H9 (cell line): ENCODE measurements around the gene IL21R. TPM values are rescaled to one million over a fixed set of nuclear protein-coding genes. Genes with fewer than 3 reads are reported as not detected.

Experiments
- DNase-seq: peaks from one replicate; pipeline ENCODE4 v3.0.0-alpha.2; 2017
- H2AFZ ChIP-seq: one replicate; pipeline ENCODE4 v1.6.1; 2013; ENCODE audit warnings: mild to moderate bottlenecking, low read length, control low read depth, moderate library complexity
- H2AK5ac ChIP-seq: 2 replicates; pipeline ENCODE4 v1.6.1; 2013; ENCODE audit warnings: low read length, control low read depth, mixed read lengths; ENCODE audit not compliant: insufficient read length
- H2BK120ac ChIP-seq: one replicate; pipeline ENCODE4 v1.6.1; 2013; ENCODE audit warnings: low read depth, mild to moderate bottlenecking, low read length, control low read depth, inconsistent platforms; ENCODE audit not compliant: poor library complexity, severe bottlenecking
- H2BK12ac ChIP-seq: 2 replicates; pipeline ENCODE4 v1.6.1; 2013; ENCODE audit warnings: low read length, control low read depth, mixed read lengths, low read depth; ENCODE audit not compliant: insufficient read length
- H2BK15ac ChIP-seq: 2 replicates; pipeline ENCODE4 v1.6.1; 2013; ENCODE audit warnings: low read depth, low read length, control low read depth
- H2BK20ac ChIP-seq: one replicate; pipeline ENCODE4 v1.6.1; 2013; ENCODE audit warnings: low read depth, mild to moderate bottlenecking, low read length, control low read depth, inconsistent platforms; ENCODE audit not compliant: poor library complexity, severe bottlenecking
- H2BK5ac ChIP-seq: 2 replicates; pipeline ENCODE4 v1.6.1; 2013; ENCODE audit warnings: low read length, control low read depth, mixed read lengths; ENCODE audit not compliant: insufficient read length
- H3K14ac ChIP-seq: 2 replicates; pipeline ENCODE4 v1.6.1; 2013; ENCODE audit warnings: low read length, control low read depth; ENCODE audit not compliant: insufficient read depth
- H3K18ac ChIP-seq: 2 replicates; pipeline ENCODE4 v1.6.1; 2013; ENCODE audit warnings: low read depth, mild to moderate bottlenecking, mixed read lengths, low read length, control low read depth; ENCODE audit not compliant: insufficient read length
- H3K23ac ChIP-seq: 2 replicates; pipeline ENCODE4 v1.6.1; 2013; ENCODE audit warnings: low read length, control low read depth, mixed read lengths, low read depth; ENCODE audit not compliant: insufficient read length
- H3K23me2 ChIP-seq: 2 replicates; pipeline ENCODE4 v1.6.1; 2013; ENCODE audit warnings: low read depth, mild to moderate bottlenecking, mixed read lengths, low read length, control low read depth; ENCODE audit not compliant: insufficient read length, poor library complexity, severe bottlenecking
- H3K27ac ChIP-seq: 2 replicates; pipeline ENCODE4 v1.5.1; 2013; ENCODE audit warnings: low read length, control low read depth, mixed read lengths, low read depth; ENCODE audit not compliant: insufficient read length
- H3K27me3 ChIP-seq: 2 replicates; pipeline ENCODE4 v1.6.1; 2013; ENCODE audit warnings: low read length, control low read depth, inconsistent platforms; ENCODE audit not compliant: insufficient read depth
- H3K4ac ChIP-seq: 2 replicates; pipeline ENCODE4 v1.6.1; 2013; ENCODE audit warnings: low read depth, mild to moderate bottlenecking, control low read depth, inconsistent platforms, low read length, moderate library complexity
- H3K4me1 ChIP-seq: 2 replicates; pipeline ENCODE4 v1.6.1; 2013; ENCODE audit warnings: low read length, control low read depth, inconsistent platforms; ENCODE audit not compliant: insufficient read depth
- H3K4me2 ChIP-seq: 2 replicates; pipeline ENCODE4 v1.6.1; 2013; ENCODE audit warnings: low read length, control low read depth, mixed read lengths; ENCODE audit not compliant: insufficient read length, insufficient read depth
- H3K56ac ChIP-seq: 2 replicates; pipeline ENCODE4 v1.6.1; 2013; ENCODE audit warnings: low read depth, mild to moderate bottlenecking, mixed read lengths, low read length, control low read depth; ENCODE audit not compliant: insufficient read length
- H3K79me1 ChIP-seq: 2 replicates; pipeline ENCODE4 v1.6.1; 2013; ENCODE audit warnings: low read depth, mild to moderate bottlenecking, moderate library complexity, low read length, control low read depth, inconsistent platforms; ENCODE audit not compliant: insufficient read depth, poor library complexity, severe bottlenecking
- H3K79me2 ChIP-seq: 2 replicates; pipeline ENCODE4 v1.6.1; 2013; ENCODE audit warnings: low read length, control low read depth, inconsistent platforms; ENCODE audit not compliant: insufficient read depth
- H3K9ac ChIP-seq: 2 replicates; pipeline ENCODE4 v1.6.1; 2013; ENCODE audit warnings: low read length, control low read depth, mixed read lengths; ENCODE audit not compliant: insufficient read length; ENCODE audit errors: extremely low read depth
- H3K9me3 ChIP-seq: one replicate; pipeline ENCODE4 v1.6.1; 2013; ENCODE audit warnings: low read depth, low read length, inconsistent platforms; ENCODE audit not compliant: control insufficient read depth
- H3T11ph ChIP-seq: one replicate; pipeline ENCODE4 v1.6.1; 2013; ENCODE audit warnings: mild to moderate bottlenecking, low read length, control low read depth, inconsistent platforms
- H4K20me1 ChIP-seq: one replicate; pipeline ENCODE4 v1.6.1; 2013; ENCODE audit not compliant: control insufficient read depth, insufficient read length, insufficient read depth
- H4K5ac ChIP-seq: 2 replicates; pipeline ENCODE4 v1.6.1; 2013; ENCODE audit warnings: low read depth, mild to moderate bottlenecking, mixed read lengths, low read length, control low read depth; ENCODE audit not compliant: insufficient read length
- H4K8ac ChIP-seq: replicated peaks from 2 replicates; pipeline ENCODE4 v1.6.1; 2013; ENCODE audit warnings: low read length, control low read depth, mixed read lengths, low read depth; ENCODE audit not compliant: insufficient read length
- H4K91ac ChIP-seq: 2 replicates; pipeline ENCODE4 v1.6.1; 2013; ENCODE audit warnings: low read depth, mild to moderate bottlenecking, moderate library complexity, mixed read lengths, low read length, control low read depth; ENCODE audit not compliant: insufficient read length
- H3K27ac Mint-ChIP-seq, 3 experiments: 2 replicates in 2 of 3; 3 replicates in 1 of 3; pipeline ENCODE4 v1.8.0; 2020 to 2021; ENCODE audit warnings: mixed read lengths in 3 of 3, mild to moderate bottlenecking in 1 of 3, moderate library complexity in 1 of 3
- H3K27me3 Mint-ChIP-seq: 2 replicates; pipeline ENCODE4 v1.8.0; 2021; ENCODE audit warnings: low read depth, mild to moderate bottlenecking, moderate library complexity, mixed read lengths
- H3K36me3 Mint-ChIP-seq, 3 experiments: 2 replicates in 2 of 3; 3 replicates in 1 of 3; pipeline ENCODE4 v1.8.0; 2020 to 2021; ENCODE audit warnings: low read depth in 3 of 3, mixed read lengths in 3 of 3; ENCODE audit not compliant: insufficient read depth in 1 of 3
- H3K4me1 Mint-ChIP-seq, 2 experiments: 2 replicates each; pipeline ENCODE4 v1.8.0; 2020; ENCODE audit warnings: mixed read lengths in 2 of 2
- H3K4me3 Mint-ChIP-seq, 2 experiments: 2 replicates in 1 of 2; 3 replicates in 1 of 2; pipeline ENCODE4 v1.8.0; 2020 to 2021; ENCODE audit warnings: mild to moderate bottlenecking in 2 of 2, mixed read lengths in 2 of 2, moderate library complexity in 1 of 2
- H3K9me3 Mint-ChIP-seq, 2 experiments: 2 replicates in 1 of 2; 3 replicates in 1 of 2; pipeline ENCODE4 v1.8.0; 2020; ENCODE audit warnings: mild to moderate bottlenecking in 2 of 2, mixed read lengths in 2 of 2, moderate library complexity in 1 of 2
- CTCF ChIP-seq: fragments of 200-600 bp; sonication (generic); conservative IDR thresholded peaks from 3 replicates; pipeline ENCODE4 v1.8.0; 2021; ENCODE audit warnings: antibody characterized with exemption, mild to moderate bottlenecking
- WGBS: extraction: QIAGEN DNeasy Blood & Tissue Kit; methylation state at CpG from one replicate; pipeline ENCODE4 v1.1.7; 2013; ENCODE audit warnings: missing lambda C conversion rate, low lambda C conversion rate, mixed read lengths; ENCODE audit not compliant: insufficient read length; ENCODE audit errors: extremely low coverage; 5-methylcytosine and 5-hydroxymethylcytosine counted together
- total RNA-seq: library from RNA; stranded (reverse); gene quantifications from 2 replicates; pipeline ENCODE4 v1.2.1, GENCODE V29; 2021

Gene IL21R
- total RNA-seq, 1 experiment from 2014 or later, result 0.07 TPM

GRCh38 chr16:27458258-27458657 is 56.3 kb downstream of the IL21R start:
- Mint-ChIP-seq H3K36me3 (peaks cover under 1 to 38% (median 17%) of the 10 kb centered on the region in 3 experiments; a peak in 6 of 7 replicates), H3K4me3 (no peak overlapping the region; a peak in 1 of 5 replicates), H3K4me1 (peaks cover 2 to 3% of the 10 kb centered on the region in 2 experiments; a peak in 1 of 4 replicates), H3K27ac (peak overlapping the region in 1 of 3 experiments; percentile 94; a peak in 1 of 7 replicates), H3K9me3 (no peaks in the 10 kb centered on the region), H3K27me3 (no peaks in the 10 kb centered on the region; the same call in 1 of the 2 replicates)
- no peak for TF ChIP-seq CTCF
- no peak overlapping the region for H3T11ph ChIP-seq
- no peak overlapping the region for H4K91ac ChIP-seq
- no peaks in the 10 kb centered on the region for H3K9me3 ChIP-seq
- no peak overlapping the region for H3K56ac ChIP-seq
- H2BK15ac ChIP-seq, result no peak overlapping the region
- H3K23ac ChIP-seq, result no peak overlapping the region
- peaks cover 1% of the 10 kb centered on the region for H4K20me1 ChIP-seq
- no peak overlapping the region for H2AFZ ChIP-seq
- H3K18ac ChIP-seq, result no peak overlapping the region
- no peak overlapping the region for H4K8ac ChIP-seq
- H4K5ac ChIP-seq, result no peak overlapping the region
- no peak overlapping the region for H3K27ac ChIP-seq
- no peaks in the 10 kb centered on the region for H3K79me2 ChIP-seq
- H3K14ac ChIP-seq, result no peak overlapping the region
- H3K23me2 ChIP-seq, result no peaks in the 10 kb centered on the region
- WGBS, result no CpG with 5 or more reads among the region's 5 CpGs
- H3K4me2 ChIP-seq, result no peak overlapping the region
- H3K4ac ChIP-seq, result no peak overlapping the region
- no peak overlapping the region for H3K9ac ChIP-seq
- H3K27me3 ChIP-seq, result no peaks in the 10 kb centered on the region
- DNase-seq, result no peak
- H3K4me1 ChIP-seq, result no peaks in the 10 kb centered on the region
- H3K79me1 ChIP-seq, result no peaks in the 10 kb centered on the region
- H2BK20ac ChIP-seq, result no peak overlapping the region
- H2BK12ac ChIP-seq, result no peak overlapping the region
- H2BK5ac ChIP-seq, result no peak overlapping the region
- H2AK5ac ChIP-seq, result no peak overlapping the region
- H2BK120ac ChIP-seq, result no peak overlapping the region
